ENCODE data around the gene RASAL1.
A peak's percentile ranks its signal among the peaks of the same experiment; 100 is the strongest.

Gene RASAL1

GRCh38 chr12:113057565-113058485 is 77.7 kb downstream of the RASAL1 start:
- DNase-seq (ENCODE audit: low read depth in 2 of 2), result no peak

- peak; percentile 17 to 36 for DNase-seq (ENCODE audit: low read depth in 2 of 2)
Observed at GRCh38 chr12:113056631-113057488, 78.7 kb downstream of the RASAL1 start, which contains the start of gene DTX1. TSS of gene DTX1 (plus strand) at chr12:113056730. CDS start at chr12:113058193, 1,463 bp downstream.

- DNase-seq (ENCODE audit: low read depth in 2 of 2), result no peak
Observed at GRCh38 chr12:113056381-113056630, 79.3 kb downstream of the RASAL1 start.

DNA sequence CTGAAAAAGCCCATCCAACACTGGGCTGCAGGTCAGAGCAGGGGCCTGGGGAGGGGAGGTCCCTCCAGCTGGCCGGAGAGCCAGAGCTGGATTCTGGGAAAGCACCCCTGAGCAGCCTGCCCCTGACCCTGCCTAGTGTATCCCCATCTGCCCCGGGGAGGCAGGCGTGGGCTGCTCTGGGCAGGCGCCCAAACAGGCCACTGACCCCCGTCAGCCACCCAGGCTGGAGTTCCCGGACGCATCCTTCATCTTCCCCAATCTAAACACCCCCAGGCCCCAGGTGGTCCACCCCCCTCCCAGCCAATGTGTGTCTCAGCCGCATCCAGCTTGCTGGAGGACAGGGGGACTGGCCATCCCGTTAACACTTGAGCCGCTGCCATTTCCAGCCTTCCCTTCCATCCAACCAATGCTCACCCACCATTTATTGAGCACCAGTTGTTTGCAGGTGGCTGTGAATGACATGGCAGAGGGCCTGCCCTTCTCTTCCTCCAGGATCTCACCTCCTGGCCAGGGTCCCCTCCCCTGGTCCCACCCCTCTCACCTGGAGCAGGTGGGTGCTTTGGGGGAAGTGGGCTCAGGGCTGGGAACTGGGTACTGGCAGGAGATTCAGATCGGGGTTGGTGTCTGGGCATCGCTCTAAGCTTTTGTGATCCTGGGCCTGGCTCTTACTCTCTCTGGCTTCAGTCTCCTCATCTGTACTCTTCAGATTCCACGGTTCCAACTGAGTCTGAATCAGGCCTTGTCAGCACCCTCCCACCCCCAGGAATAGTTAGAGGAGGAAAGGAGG is 79.8 kb downstream of the RASAL1 start:
- no peak for DNase-seq (ENCODE audit: low read depth in 2 of 2)

- no peak for DNase-seq (ENCODE audit: low read depth in 2 of 2)
Observed at GRCh38 chr12:113054948-113055486, 80.5 kb downstream of the RASAL1 start.

DNA sequence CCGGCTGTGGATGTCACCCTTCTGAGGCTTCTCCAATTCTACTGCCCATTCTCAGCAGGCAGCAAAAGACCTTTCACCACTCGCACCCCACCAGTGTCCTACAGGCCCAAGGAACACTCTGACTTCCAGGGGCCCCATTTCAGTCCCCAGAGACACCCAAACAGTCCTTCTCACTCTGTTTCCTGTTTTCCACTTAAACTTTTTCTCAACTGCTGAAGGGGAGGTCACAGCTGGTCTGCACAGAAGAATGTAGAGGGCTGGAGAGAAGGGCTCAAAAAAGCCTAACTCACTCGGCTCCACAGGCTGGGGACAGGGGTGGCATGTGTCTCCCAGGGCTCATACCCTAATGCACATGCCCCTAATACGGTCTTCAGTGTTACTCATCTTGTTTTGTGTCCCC is 83.2 kb downstream of the RASAL1 start:
- DNase-seq (ENCODE audit: low read depth in 2 of 2), result no peak

- no peak for DNase-seq (ENCODE audit: low read depth in 2 of 2)
Observed at GRCh38 chr12:113051759-113052158, 83.8 kb downstream of the RASAL1 start.

GRCh38 chr12:113050795-113051194 is 84.8 kb downstream of the RASAL1 start:
- DNase-seq (ENCODE audit: low read depth in 2 of 2), result no peak

GRCh38 chr12:113049976-113050742 is 85.4 kb downstream of the RASAL1 start:
- DNase-seq (ENCODE audit: low read depth in 2 of 2), result no peak

Data from stimulated activated CD4-positive, alpha-beta T cell treated with anti-CD3 and anti-CD28 coated beads, Interleukin-12 subunit alpha, Interleukin-12 subunit beta, amount 100 ng/mL, for 24 hours (primary cell).